ENCODE results near the gene CRYBA1. TPM values are rescaled to one million over a fixed set of nuclear protein-coding genes. Genes with fewer than 3 reads are reported as not detected.

The CRYBA1 gene
- total RNA-seq, 4 donors from 2014 or later: not detected

GRCh38 chr17:29299031-29299430 lies 52.4 kb downstream of the CRYBA1 start:
- Histone ChIP-seq H3K27me3 (no peaks in the 10 kb centered on the region), H3K27ac (no peak overlapping the region), H3K9me3 (no peaks in the 10 kb centered on the region), H3K4me3 (no peak overlapping the region), H3K4me1 (peaks cover 0 to 4% of the 10 kb centered on the region in 2 donors), H3K36me3 (no peaks in the 10 kb centered on the region)
- TF ChIP-seq POLR2A (IDR thresholded peaks at IDR 0.05): no peak
- TF ChIP-seq CTCF (IDR thresholded peaks at IDR 0.05): no peak
- intact Hi-C loops (cut with DNase I; ENCODE audit: low total_unique reads): loop anchor here (10.0 kb wide), 1 partner anchor 154 kb away; no protein-coding TSS in a partner anchor
- DNase-seq: no peak

- TF ChIP-seq CTCF (IDR thresholded peaks at IDR 0.05) (no peak), POLR2A (IDR thresholded peaks at IDR 0.05) (no peak)
- intact Hi-C loops (cut with DNase I; ENCODE audit: low total_unique reads): no loop called here
- H3K4me1 ChIP-seq: no peaks in the 10 kb centered on the region
- H3K9me3 ChIP-seq: no peaks in the 10 kb centered on the region
- H3K4me3 ChIP-seq: no peak overlapping the region
- no peaks in the 10 kb centered on the region for H3K27me3 ChIP-seq
- H3K27ac ChIP-seq: no peak overlapping the region
- no peak for DNase-seq
- no peaks in the 10 kb centered on the region for H3K36me3 ChIP-seq
These were observed 56.7 kb downstream of the CRYBA1 start for GRCh38 chr17:29303386-29303785.

Other genes starting within 250 kb of the CRYBA1 start
- gene SEZ6, start 240.8 kb upstream of the CRYBA1 start, total RNA-seq: under 1 TPM in 1 of 4 donors, not detected in 3; 0.07 TPM
- 1 to 10 TPM in 3 of 4 donors, under 1 TPM in 1; 0.59 to 7.4 (median 2.9) TPM for gene PIPOX, start 203.7 kb upstream of the CRYBA1 start, total RNA-seq
- gene MYO18A, start 66.5 kb upstream of the CRYBA1 start, total RNA-seq: 100 to 1,000 TPM in 1 of 4 donors, 10 to 100 TPM in 3; 33.2 to 104 (median 59.3) TPM
- gene NUFIP2, start 47.3 kb downstream of the CRYBA1 start, total RNA-seq: 10 to 100 TPM; 15.6 to 62.4 (median 38.7) TPM
- gene TAOK1, start 143.5 kb downstream of the CRYBA1 start, total RNA-seq: 100 to 1,000 TPM in 1 of 4 donors, 10 to 100 TPM in 3; 24.6 to 102 (median 64.9) TPM